ENCODE measurements around the gene MGA. TPM values are rescaled to one million over a fixed set of nuclear protein-coding genes. Genes with fewer than 3 reads are reported as not detected.

Gene MGA
- total RNA-seq, 1 donor from 2014 or later = 37.7 TPM

- peak overlapping the region; percentile 94 for H3K27ac Mint-ChIP-seq
- peaks cover 3% of the 10 kb centered on the region for H3K36me3 Mint-ChIP-seq (ENCODE audit: low read depth)
- H3K9me3 Mint-ChIP-seq = no peaks in the 10 kb centered on the region
- H3K4me3 Mint-ChIP-seq = peak overlapping the region; percentile 95
- DNase-seq = peak; percentile 89
- no peaks in the 10 kb centered on the region for H3K27me3 Mint-ChIP-seq
- intact Hi-C loops (cut with micrococcal nuclease) = no loop called here
- H3K4me1 Mint-ChIP-seq = peaks cover 37% of the 10 kb centered on the region
Observed at GRCh38 chr15:41772720-41773331, 112.6 kb downstream of the MGA start.

- no peak for DNase-seq
- Mint-ChIP-seq H3K27ac (peak overlapping the region; percentile 94), H3K27me3 (no peaks in the 10 kb centered on the region), H3K4me3 (peak overlapping the region; percentile 95), H3K9me3 (no peaks in the 10 kb centered on the region), H3K4me1 (peaks cover 41% of the 10 kb centered on the region), H3K36me3 (ENCODE audit: low read depth) (peaks cover 3% of the 10 kb centered on the region)
- intact Hi-C loops (cut with micrococcal nuclease) = no loop called here
Observed at GRCh38 chr15:41773332-41773728, 113.1 kb downstream of the MGA start.

DNA sequence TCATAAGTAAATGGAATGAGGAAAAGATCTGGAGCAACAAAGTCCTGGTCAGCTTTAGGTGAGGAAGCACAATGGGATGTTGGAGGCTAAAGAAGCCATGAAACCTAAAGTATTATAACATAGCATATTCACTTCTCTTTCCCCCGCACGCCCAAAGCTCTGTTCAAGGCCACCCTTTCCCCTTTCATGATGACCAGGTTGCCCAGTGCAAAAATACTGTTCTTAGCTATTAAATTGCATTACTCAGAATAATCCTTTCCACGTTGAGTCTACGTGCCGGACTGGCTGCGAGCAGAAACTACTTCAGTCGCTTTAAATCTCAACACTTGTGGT is 113.5 kb downstream of the MGA start:
- peaks cover 2% of the 10 kb centered on the region for H3K36me3 Mint-ChIP-seq (ENCODE audit: low read depth)
- no peaks in the 10 kb centered on the region for H3K9me3 Mint-ChIP-seq
- peak overlapping the region; percentile 95 for H3K4me3 Mint-ChIP-seq
- H3K27me3 Mint-ChIP-seq = no peaks in the 10 kb centered on the region
- intact Hi-C loops (cut with micrococcal nuclease) = loop anchor here (1.0 to 2.0 kb wide), 5 partner anchors 38 to 197 kb away; partner anchors contain the start of gene JMJD7
- H3K4me1 Mint-ChIP-seq = peaks cover 45% of the 10 kb centered on the region
- H3K27ac Mint-ChIP-seq = peak overlapping the region; percentile 94
- DNase-seq = no peak

- DNase-seq = peak; percentile 100
- Mint-ChIP-seq H3K27ac (peak within 1 kb of the TSS; percentile 94), H3K27me3 (no peaks in the 10 kb centered on the region), H3K4me3 (peak within 1 kb of the TSS; percentile 95), H3K9me3 (no peaks in the 10 kb centered on the region), H3K4me1 (peaks cover 49% of the 10 kb centered on the region), H3K36me3 (ENCODE audit: low read depth) (no peaks in the 10 kb centered on the region)
- intact Hi-C loops (cut with micrococcal nuclease) = loop anchor here (1.0 to 2.0 kb wide), 5 partner anchors 37 to 197 kb away; partner anchors contain the start of gene JMJD7
Observed at GRCh38 chr15:41774062-41774881, 114.1 kb downstream of the MGA start, which contains the start of gene MAPKBP1. MAPKBP1 (plus strand) TSS chr15:41774484; CDS start chr15:41775276, 792 bp downstream.

GRCh38 chr15:41774882-41775417 is 114.7 kb downstream of the MGA start:
- DNase-seq = no peak
- Mint-ChIP-seq H3K4me1 (peaks cover 55% of the 10 kb centered on the region), H3K36me3 (ENCODE audit: low read depth) (no peaks in the 10 kb centered on the region), H3K27ac (peak overlapping the region; percentile 94), H3K27me3 (no peaks in the 10 kb centered on the region), H3K9me3 (no peaks in the 10 kb centered on the region), H3K4me3 (peak overlapping the region; percentile 95)
- intact Hi-C loops (cut with micrococcal nuclease) = loop anchor here (1.0 to 2.0 kb wide), 5 partner anchors 36 to 196 kb away; partner anchors contain the start of gene JMJD7

- no peaks in the 10 kb centered on the region for H3K9me3 Mint-ChIP-seq
- no peaks in the 10 kb centered on the region for H3K27me3 Mint-ChIP-seq
- no peaks in the 10 kb centered on the region for H3K36me3 Mint-ChIP-seq (ENCODE audit: low read depth)
- peaks cover 62% of the 10 kb centered on the region for H3K4me1 Mint-ChIP-seq
- H3K27ac Mint-ChIP-seq = peak overlapping the region; percentile 94
- H3K4me3 Mint-ChIP-seq = peak overlapping the region; percentile 95
- intact Hi-C loops (cut with micrococcal nuclease) = loop anchor here (2.0 kb wide), 1 partner anchor 195 kb away; no protein-coding TSS in a partner anchor
- no peak for DNase-seq
Observed at GRCh38 chr15:41775651-41776050, 115.4 kb downstream of the MGA start.

- intact Hi-C loops (cut with micrococcal nuclease) = no loop called here
- Mint-ChIP-seq H3K9me3 (no peaks in the 10 kb centered on the region), H3K4me3 (no peak overlapping the region), H3K36me3 (ENCODE audit: low read depth) (peaks cover 1% of the 10 kb centered on the region), H3K27ac (no peak overlapping the region), H3K27me3 (no peaks in the 10 kb centered on the region), H3K4me1 (peaks cover 67% of the 10 kb centered on the region)
- no peak for DNase-seq
Observed at GRCh38 chr15:41777421-41777973, 117.3 kb downstream of the MGA start.

GRCh38 chr15:41778521-41778920 is 118.3 kb downstream of the MGA start:
- peaks cover 4% of the 10 kb centered on the region for H3K36me3 Mint-ChIP-seq (ENCODE audit: low read depth)
- intact Hi-C loops (cut with micrococcal nuclease) = no loop called here
- DNase-seq = no peak
- no peaks in the 10 kb centered on the region for H3K27me3 Mint-ChIP-seq
- no peak overlapping the region for H3K27ac Mint-ChIP-seq
- H3K9me3 Mint-ChIP-seq = no peaks in the 10 kb centered on the region
- H3K4me1 Mint-ChIP-seq = peaks cover 65% of the 10 kb centered on the region
- no peak overlapping the region for H3K4me3 Mint-ChIP-seq

DNA sequence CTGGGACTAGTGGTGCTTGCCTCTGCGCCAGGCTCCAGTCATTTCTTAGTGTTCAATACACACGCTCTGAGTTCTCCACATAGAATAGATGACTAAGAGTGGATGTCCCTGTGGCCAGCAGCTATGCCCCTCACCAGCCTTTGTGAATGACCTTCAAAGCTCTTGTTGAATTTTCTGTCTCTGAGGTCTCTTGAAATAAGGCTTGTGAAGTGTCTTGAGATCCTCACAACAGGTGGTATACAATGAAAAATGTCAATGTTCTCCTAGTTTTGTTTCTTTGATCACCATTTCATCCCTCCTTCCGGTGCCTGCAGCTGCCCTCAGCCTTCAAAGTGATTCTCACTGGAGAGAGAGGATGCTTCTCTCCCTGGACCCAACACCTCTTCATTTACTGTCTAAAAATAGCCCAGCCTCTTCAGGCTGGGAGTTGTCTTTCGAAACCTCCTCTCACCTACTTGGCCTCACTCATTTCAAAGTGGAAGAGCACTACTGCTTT is 119.5 kb downstream of the MGA start:
- H3K27me3 Mint-ChIP-seq = no peaks in the 10 kb centered on the region
- H3K9me3 Mint-ChIP-seq = no peaks in the 10 kb centered on the region
- peak overlapping the region; percentile 41 for H3K27ac Mint-ChIP-seq
- H3K4me3 Mint-ChIP-seq = peak overlapping the region; percentile 1
- peaks cover 60% of the 10 kb centered on the region for H3K4me1 Mint-ChIP-seq
- intact Hi-C loops (cut with micrococcal nuclease) = no loop called here
- no peak for DNase-seq
- peaks cover 8% of the 10 kb centered on the region for H3K36me3 Mint-ChIP-seq (ENCODE audit: low read depth)

DNA sequence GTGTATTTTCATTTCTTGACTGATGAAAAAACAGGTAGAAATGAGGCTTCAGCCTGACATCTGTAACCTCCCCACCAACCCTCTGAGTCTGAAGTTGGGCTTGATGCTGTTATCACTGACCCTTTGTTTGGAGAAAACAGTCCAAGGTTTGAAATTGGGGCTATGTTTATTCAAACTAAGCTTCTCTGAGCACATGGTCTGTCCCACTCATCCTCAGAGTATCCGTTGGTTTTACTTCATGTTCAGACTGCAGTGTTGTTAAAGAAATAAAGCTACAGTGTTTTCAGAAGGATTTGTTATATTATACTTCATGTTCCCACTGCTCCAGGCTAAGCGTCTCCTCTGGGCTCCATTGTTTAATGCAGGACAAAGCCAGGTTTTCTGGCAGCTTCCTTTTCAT is 120.1 kb downstream of the MGA start:
- H3K27ac Mint-ChIP-seq = peak overlapping the region; percentile 41

DNA sequence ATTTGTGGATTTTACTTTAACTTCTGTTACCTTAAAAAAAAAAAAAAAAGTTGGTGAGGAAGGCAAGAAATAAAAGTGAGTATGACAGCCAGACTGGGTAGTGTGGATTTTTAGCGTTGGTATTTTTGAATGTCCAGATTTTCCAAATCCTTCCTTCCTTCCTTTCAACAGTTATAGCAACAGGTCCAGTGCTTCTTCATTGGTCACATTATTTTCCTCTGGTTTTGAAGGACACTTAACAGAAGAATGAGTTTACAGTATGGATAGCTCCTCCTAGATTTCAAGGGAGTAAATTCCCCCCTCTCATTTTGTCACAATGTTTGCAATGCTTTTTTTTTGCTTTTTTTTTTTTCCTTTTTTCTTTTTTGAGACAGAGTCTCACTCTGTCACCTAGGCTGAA is 120.5 kb downstream of the MGA start:
- Mint-ChIP-seq H3K4me3 (no peak overlapping the region), H3K36me3 (ENCODE audit: low read depth) (peaks cover 9% of the 10 kb centered on the region), H3K27me3 (no peaks in the 10 kb centered on the region), H3K27ac (no peak overlapping the region), H3K9me3 (no peaks in the 10 kb centered on the region), H3K4me1 (peaks cover 52% of the 10 kb centered on the region)
- no peak for DNase-seq
- intact Hi-C loops (cut with micrococcal nuclease) = no loop called here

More for the DNA sequence above, 120.1 kb downstream of the MGA start:
- Mint-ChIP-seq H3K4me1 (peaks cover 55% of the 10 kb centered on the region), H3K27me3 (no peaks in the 10 kb centered on the region), H3K4me3 (peak overlapping the region; percentile 1), H3K9me3 (no peaks in the 10 kb centered on the region), H3K36me3 (ENCODE audit: low read depth) (peaks cover 9% of the 10 kb centered on the region)
- DNase-seq = no peak
- intact Hi-C loops (cut with micrococcal nuclease) = no loop called here

GRCh38 chr15:41782371-41783282 is 122.4 kb downstream of the MGA start:
- Mint-ChIP-seq H3K36me3 (ENCODE audit: low read depth) (peaks cover 9% of the 10 kb centered on the region), H3K9me3 (no peaks in the 10 kb centered on the region), H3K4me1 (peaks cover 35% of the 10 kb centered on the region), H3K4me3 (no peak overlapping the region), H3K27ac (no peak overlapping the region), H3K27me3 (no peaks in the 10 kb centered on the region)
- intact Hi-C loops (cut with micrococcal nuclease) = no loop called here
- no peak for DNase-seq

GRCh38 chr15:41783296-41783695 is 123.1 kb downstream of the MGA start:
- no peak overlapping the region for H3K27ac Mint-ChIP-seq
- peaks cover 9% of the 10 kb centered on the region for H3K36me3 Mint-ChIP-seq (ENCODE audit: low read depth)
- peaks cover 31% of the 10 kb centered on the region for H3K4me1 Mint-ChIP-seq

More at GRCh38 chr15:41783296-41783695, 123.1 kb downstream of the MGA start:
- H3K9me3 Mint-ChIP-seq = no peaks in the 10 kb centered on the region
- intact Hi-C loops (cut with micrococcal nuclease) = no loop called here
- DNase-seq = no peak
- H3K27me3 Mint-ChIP-seq = no peaks in the 10 kb centered on the region
- H3K4me3 Mint-ChIP-seq = no peak overlapping the region
